C4-2B (cell line): Measurements from ENCODE around the gene INCENP.

Experiments
- H3K27ac ChIP-seq: fragments of 450-650 bp; 2 replicates; pipeline ENCODE4 v1.5.1; 2017
- CTCF ChIP-seq: fragments of 450-650 bp; conservative IDR thresholded peaks from 2 replicates; pipeline ENCODE4 v1.5.1; 2017; ENCODE audit warnings: mild to moderate bottlenecking
- ZFX ChIP-seq: fragments of 450-650 bp; IDR thresholded peaks from 2 replicates; pipeline ENCODE4 v1.6.1; 2017

The INCENP gene

GRCh38 chr11:62142921-62143320 lies 19.1 kb downstream of the INCENP start:
- peak overlapping the region; percentile 3 for H3K27ac ChIP-seq
- TF ChIP-seq ZFX: no peak
- no peak for TF ChIP-seq CTCF

- peak overlapping the region; percentile 3 for H3K27ac ChIP-seq
- TF ChIP-seq ZFX (no peak), CTCF (no peak)
These were observed 19.9 kb downstream of the INCENP start for GRCh38 chr11:62143727-62144126.

GRCh38 chr11:62144641-62145255 lies 20.9 kb downstream of the INCENP start:
- no peak overlapping the region for H3K27ac ChIP-seq
- TF ChIP-seq ZFX (no peak), CTCF (no peak)

GRCh38 chr11:62145261-62145871 lies 21.6 kb downstream of the INCENP start:
- TF ChIP-seq ZFX: no peak
- no peak for TF ChIP-seq CTCF
- no peak overlapping the region for H3K27ac ChIP-seq

GRCh38 chr11:62146476-62147200 lies 22.8 kb downstream of the INCENP start:
- no peak overlapping the region for H3K27ac ChIP-seq
- TF ChIP-seq CTCF: no peak
- no peak for TF ChIP-seq ZFX

GRCh38 chr11:62147545-62147944 lies 23.7 kb downstream of the INCENP start:
- H3K27ac ChIP-seq: no peak overlapping the region
- TF ChIP-seq CTCF (no peak), ZFX (no peak)
